GM19240 (cell line): ENCODE measurements around the gene AVPR1B.
"Not testable (repeated sequence)": the region's sequence is repeated elsewhere in the genome, so short reads cannot be mapped to it uniquely, and the experiment has no call there.

ENCODE experiments used
- DNase-seq: peaks from one replicate; pipeline ENCODE4 v3.0.0; 2011; ENCODE audit warnings: low spot score; ENCODE audit not compliant: insufficient read length

AVPR1B gene

DNA sequence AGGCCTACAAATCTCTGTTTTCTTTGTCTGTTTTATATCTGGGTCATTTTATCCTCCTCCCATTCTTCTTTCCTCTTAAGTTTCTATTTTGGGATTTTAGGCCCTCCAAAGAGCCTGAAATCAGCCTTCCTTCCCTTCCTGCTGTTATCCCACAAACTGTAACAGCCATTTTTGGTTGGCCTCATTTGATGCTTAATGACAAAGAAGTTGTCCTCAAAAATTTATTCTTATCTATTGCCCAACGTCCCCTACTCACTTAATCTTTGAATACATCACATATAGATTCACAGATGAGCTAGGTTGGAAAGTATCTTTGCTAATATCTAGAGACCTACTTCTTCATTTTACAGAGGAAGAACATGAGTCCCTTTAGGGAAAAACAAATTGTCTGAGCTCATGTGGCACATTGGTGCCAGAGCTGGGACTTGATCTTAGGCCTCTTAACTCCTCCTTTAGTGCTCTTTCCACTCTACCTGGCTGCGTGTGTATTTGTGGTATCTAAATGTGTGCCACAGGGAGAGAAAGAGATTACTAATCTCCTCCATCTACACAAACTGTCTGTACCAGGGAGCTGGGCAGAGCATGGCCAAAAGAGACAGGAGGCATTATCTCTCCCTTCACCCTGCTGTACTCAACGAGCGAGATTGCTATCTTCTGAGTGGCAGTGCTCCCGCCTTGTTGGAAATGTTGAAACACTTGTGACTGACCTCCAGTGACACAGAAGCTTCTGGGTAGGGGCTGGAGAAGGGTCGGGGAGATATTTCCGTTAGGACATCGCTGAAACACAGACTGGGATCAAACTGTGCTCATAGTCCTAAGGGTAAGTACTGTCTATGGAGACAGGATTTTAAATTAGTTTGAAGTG lies 34.1 kb downstream of the AVPR1B start:
- no peak for DNase-seq

DNA sequence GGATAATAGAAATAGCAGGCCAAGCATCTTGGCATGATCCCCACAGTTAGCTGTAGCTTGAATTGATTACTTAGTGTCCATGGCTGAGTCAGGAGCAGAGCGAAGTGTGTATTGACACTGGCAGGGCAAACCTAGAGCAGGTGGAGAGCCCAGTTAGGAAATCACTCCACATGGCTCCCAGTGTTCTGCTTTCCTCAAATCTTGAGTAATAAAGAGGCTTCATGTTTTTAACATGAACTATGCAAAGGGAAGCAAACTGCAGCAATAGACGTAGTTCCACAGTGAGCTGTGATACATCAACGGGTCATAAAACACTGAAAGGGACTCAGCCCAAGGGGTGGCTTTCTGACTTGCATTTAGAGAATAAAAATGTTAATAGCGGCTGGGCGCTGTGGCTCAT lies 35.3 kb downstream of the AVPR1B start:
- no peak for DNase-seq

DNA sequence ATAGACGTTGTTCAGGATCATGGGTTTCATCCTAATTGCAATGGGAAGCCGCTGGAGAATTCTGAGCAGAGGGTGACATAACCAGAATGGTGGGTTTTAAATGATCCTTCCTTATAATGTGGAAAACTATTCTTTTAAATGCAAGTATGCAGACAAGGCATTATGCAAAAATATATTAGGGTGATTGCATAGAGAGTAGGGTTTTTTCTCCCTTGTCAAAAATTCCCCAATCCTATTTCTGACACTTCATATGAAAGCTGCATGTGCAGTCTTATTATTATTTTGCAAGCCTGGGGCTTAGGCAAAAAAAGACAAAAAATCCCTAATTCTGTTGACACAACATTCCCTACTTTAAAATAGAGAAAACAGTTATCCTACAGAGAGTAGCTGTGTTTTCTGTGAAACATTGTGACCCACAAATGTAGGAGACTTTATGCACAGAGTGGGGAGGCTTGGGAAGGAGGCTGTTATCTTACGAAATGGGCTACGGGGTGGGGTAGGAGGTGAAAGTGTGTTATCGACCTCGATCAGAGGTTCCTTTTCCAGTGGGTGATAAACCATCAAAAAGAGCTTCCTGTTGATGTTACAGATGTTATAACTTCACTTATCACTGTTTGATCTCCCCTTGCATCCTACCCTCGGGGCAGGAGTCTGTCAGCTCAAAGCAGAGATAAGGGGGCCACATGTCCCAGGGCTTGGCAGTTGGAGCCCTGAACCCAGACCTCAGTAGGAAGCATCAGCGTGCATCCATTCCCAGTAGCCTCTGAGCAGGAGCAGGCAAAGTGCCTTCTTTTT lies 37.0 kb downstream of the AVPR1B start:
- no peak for DNase-seq

DNA sequence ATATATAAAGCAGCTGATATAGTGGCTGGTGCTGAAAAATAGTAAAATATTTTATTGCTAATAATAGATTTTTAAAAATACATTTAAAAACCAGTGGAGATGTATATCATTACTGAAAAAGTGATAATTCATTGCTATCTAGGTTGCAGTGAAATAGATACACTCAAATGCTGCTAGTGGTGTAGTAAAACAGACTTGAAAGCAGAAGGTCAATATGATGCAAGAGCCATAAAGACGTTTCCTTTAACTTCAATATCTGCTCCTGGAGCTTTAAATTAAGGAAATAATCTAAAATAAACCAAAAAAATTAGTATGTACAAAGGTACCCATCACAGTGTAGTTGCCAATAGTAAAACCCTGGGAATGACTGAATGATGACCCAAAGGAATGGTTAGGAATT lies 38.1 kb downstream of the AVPR1B start:
- DNase-seq = no peak

DNA sequence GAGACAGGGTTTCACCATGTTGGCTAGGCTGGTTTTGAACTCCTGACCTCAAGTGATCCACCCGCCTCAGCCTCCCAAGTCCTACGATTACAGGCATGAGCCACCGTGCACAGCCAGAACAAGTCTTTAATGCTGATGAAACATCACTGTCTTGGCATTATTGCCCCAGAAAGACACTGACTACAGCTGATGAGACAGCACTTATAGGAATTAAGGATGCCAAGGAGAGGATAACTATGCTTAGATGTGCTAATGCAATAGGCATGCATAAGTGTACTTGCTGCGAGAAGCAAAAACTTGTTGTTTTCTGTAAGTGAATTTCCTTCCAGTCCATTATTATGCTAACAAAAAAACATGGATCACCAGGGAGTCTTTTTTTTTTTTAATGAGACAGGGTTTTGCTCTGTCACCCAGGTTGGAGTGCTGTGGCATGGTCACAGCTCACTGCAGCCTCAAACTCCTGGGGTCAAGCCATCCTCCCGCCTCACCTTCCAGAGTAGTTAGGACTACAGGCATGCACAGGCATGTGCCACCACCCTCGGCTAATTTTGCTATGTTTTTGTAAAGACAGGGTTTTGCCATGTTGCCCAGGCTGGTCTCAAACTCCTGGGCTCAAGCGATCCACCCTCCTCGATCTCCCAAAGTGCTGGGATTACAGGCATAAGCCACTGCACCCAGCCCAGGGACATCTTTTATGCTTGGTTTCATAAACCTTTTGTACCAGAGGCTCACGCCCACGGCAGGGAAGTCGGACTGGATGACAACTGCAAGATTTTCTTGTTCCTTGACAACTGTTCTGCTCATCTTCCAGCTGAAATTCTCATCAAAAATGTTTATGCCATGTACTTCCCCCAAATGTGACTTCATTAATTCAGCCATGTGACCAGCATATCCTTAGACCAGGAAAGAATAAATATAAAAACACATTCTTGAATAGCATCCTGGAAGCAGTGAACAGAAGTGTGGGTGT lies 41.1 kb downstream of the AVPR1B start:
- no peak for DNase-seq

DNA sequence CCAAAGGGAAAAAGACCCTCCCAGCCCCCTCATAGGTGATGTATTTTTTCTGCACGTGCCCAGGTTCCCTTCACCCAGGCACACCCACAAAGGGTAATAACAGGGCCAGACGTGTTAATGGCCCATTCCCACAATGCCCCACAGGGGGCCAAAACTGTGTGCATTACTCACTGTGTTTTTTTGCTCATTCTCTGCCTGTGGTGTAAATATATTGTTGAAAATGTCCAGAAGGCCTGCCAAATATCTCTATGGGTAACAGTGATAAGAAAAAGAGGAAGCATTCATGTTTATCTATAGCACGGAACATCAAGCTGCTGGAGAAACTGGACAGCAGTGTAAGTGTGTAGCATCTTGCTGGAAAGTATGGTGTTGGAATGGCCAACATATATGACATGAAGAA lies 42.3 kb downstream of the AVPR1B start:
- no peak for DNase-seq

DNA sequence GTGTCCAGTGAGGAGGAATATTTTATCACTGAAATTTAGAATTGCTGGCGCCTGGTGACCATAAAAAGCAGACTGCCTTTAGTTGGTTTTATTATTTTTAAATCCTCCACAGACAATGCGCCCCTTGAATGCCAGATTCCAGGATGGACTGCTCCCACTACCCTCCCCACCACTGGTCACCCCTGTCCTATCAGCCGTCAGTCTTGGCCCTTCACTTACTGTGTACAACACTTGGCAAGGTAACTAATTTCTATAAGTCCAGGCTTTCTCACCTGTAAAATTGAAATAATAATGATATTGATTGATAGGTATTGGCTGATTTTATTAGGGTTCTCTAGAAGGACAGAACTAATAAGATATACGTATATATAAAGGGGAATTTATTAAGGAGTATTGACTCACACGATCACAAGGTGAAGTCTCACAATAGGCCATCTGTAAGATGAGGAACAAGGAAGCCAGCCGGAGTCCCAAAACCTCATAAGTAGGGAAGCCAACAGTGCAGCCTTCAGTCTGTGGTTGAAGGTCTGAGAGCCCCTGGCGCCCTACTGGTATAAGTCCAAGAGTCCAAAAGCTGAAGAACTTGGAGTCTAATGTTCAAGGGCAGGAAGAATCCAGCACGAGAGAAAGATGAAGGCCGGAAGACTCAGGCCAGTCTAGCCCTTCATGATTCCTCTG lies 46.4 kb downstream of the AVPR1B start:
- no peak for DNase-seq

DNA sequence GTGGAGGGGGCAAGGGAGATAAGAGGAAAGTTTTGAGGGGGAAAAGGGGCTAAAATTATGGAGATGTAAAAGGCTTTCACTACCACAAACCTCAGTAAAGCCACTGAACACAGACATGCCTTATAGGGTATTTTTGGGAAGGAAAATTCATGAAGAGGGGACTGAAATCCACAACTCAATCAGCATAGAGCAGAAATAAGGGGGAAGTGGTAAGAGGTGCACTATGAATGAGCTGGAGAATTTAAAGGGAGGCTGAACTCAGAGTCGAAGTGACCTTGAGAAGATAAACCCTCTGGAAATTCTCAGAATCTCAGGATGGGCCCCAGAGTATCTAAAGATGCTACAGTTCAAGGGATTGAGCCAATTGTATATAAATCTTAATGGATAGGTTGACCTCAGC lies 48.9 kb downstream of the AVPR1B start:
- no peak for DNase-seq

DNA sequence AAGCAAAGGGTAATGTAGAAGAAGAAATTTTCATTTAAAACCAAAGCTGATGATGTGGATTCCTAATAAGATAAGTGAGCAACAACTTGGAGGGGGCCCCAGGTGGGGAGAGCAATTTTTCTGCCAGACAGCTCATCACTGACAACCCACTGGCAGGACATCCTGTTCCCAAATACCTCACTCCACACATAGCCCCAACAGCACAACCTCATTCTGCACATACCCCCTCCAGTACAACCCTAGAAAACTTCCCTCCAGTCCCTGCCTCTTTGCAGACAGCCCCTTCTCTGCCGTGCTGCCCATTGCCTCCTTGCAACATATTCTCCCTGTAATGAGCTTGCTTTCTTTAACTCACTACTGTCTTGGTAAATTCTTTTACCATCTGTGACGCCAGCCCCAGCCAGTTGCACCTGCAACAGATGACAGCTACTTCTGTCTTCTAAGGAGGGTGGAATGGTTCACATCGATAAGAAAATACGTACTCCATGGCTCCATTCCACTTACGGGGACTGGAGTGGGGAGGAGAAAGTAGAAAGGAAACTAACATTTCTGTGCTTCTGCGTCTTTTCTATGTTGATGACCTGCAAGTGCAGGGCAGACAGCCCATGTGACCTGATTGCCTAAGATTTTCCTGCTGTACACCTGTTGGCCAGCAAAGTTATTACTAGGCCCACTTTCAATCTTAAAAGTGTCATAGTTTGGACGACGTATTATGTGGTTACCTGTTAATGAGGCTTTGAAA lies 49.5 kb downstream of the AVPR1B start:
- no peak for DNase-seq

DNA sequence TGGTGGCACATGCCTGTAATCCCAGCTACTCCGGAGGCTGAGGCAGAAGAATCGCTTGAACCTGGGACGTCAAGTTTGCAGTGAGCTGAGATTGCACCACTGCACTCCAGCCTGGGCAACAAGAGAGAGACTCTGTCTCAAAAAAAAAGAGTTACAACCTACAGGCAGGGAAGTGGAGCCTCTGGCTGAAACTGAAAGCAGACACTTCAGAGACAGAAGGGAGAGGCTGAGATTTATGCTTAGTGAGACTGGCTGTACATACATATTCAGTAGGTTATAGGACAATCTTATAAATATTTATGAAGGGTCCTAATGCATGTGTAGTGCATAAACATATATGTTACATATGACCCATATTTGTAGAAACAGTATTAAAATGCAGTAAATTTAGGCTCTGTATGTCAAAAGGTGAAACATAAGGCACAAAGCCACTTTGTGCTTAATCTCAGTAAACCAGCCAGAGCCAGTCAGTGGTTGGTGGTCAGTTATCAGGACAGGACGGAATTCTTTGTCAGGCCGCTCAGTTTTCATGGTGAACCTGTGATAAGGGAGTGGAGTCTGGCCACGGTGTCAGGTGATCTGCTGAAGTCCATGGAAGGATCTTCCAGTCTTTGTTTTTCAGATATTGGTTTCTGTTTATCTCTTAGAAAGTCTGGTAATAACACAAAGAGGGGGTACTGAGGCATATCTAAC lies 50.6 kb downstream of the AVPR1B start:
- DNase-seq = peak; percentile 23

DNA sequence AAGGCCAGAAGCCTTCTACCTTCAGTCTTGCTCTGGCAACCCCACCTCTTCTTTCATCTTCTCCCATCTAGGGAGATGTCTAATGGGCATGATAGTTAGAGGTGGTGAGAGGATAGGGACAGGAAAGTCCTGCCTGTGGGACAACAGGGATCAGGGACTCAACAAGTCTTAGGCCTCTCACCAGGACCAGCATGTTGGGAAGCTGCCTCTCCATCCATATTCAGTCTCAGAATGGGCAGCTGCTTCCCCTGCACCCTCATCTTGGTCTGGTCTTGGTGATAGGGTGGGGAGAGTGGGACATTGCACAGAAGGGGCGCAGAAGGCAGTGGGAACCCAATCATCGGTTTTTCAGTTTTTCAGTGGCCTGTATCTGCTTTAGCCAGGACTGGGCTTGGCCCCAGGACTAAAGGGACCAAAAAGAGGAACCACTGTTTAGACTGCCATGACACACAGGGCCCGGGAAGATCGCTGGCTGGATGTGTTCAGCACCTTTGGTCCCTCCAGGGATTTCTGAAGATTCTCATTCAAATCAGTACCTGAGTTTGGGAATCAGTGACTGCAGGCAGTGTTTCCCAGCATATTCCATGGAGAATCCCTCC lies 51.5 kb downstream of the AVPR1B start:
- no peak for DNase-seq

DNA sequence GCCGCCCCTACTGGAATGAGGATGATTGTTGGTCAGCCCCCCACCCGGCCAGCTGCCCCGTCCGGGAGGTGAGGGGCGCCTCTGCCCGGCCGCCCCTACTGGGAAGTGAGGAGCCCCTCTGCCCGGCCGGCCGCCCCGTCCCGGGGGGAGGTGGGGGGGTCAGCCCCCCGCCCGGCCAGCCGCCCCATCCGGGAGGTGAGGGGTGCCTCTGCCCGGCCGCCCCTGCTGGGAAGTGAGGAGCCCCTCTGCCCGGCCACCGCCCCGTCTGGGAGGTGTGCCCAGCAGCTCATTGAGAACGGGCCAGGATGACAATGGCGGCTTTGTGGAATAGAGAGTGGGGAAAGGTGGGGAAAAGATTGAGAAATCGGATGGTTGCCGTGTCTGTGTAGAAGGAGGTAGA lies 52.7 kb downstream of the AVPR1B start:
- not testable (repeated sequence) for DNase-seq

DNA sequence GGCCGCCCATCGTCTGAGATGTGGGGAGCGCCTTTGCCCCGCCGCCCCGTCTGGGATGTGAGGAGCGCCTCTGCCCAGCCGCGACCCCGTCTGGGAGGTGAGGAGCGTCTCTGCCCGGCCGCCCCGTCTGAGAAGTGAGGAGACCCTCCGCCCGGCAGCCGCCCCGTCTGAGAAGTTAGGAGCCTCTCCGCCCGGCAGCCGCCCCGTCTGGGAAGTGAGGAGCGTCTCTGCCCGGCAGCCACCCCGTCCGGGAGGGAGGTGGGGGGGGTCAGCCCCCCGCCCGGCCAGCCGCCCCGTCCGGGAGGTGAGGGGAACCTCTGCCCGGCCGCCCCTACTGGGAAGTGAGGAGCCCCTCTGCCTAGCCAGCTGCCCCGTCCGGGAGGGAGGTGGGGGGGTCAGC lies 53.2 kb downstream of the AVPR1B start:
- not testable (repeated sequence) for DNase-seq

DNA sequence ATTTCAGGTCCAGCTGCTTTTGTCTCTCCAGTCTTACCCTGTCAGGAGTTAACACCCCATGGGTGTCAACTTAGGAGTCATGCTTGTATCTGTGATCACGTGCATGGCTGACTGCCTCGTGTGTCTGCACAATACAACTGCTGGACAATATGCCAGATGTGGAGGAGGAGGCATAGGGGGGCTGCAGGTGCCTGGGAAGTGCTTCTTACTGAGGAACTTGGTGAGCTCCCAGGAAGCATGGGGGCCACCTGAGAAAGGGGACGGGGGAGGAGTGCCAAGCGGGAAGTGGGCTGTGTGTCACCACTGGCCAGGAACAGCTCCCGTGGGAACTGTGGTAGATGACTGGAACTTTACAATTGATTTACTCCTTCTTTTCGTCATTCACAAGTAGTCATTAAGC lies 54.7 kb downstream of the AVPR1B start:
- DNase-seq = no peak

DNA sequence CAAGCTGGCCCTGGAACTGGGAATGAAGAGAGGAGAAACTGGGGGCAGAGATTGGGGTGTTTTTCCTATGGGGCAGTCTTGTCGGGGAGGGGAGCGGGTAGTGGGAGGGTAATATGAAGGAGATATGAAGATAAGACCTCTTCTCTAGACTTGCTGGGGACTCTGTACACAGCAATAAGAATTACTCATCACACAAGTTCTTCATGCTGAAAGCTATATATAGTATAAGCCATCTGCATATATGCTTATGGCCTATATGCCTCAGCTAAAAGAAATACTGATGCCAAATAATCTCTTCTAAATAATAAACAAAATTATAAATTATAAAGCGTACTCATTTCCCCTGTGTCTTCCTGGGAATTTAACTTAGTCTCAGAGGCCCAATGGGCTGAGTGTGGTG lies 56.3 kb downstream of the AVPR1B start:
- DNase-seq = no peak
